ENCODE measurements around the gene KLHL30.
"Not testable (repeated sequence)": the region's sequence is repeated elsewhere in the genome, so short reads cannot be mapped to it uniquely, and the experiment has no call there.

Gene KLHL30

GRCh38 chr2:238163481-238164198 lies 25.2 kb downstream of the KLHL30 start:
- no peak for DNase-seq (ENCODE audit: low read depth in 2 of 2)

- no peak for DNase-seq (ENCODE audit: low read depth in 2 of 2)
Measured at GRCh38 chr2:238164906-238165287, 26.4 kb downstream of the KLHL30 start.

DNA sequence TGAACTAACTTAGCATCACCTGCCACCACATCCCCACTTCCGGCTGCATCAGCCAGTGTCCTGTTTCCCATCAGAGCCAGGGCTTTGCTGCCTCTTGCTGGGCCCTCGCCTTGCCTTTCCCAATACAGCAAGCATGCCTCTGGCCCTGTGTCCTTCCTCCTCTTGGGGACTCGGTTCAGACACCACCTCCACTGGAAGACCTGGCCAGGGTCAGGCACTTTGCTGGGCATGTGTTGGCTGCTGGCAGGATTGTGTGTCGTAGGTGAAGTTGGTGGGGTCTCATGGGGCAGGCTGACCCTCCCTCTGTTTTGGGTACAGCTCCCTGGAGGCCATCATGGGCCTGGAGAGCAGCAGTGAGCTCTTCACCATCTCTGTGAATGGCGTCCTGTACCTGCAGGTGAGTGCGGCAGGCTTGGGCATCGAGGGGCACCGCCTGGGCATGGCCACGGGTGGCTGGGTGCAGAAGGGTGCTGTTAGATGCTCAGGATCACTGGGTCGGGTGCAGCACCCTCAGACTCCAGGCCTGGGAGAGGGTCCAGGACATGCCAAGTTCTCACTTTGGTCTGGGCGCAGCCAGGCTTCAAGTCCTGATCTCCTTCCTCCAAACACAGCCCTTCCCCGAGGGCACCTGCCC lies 26.9 kb downstream of the KLHL30 start:
- no peak for DNase-seq (ENCODE audit: low read depth in 2 of 2)

DNA sequence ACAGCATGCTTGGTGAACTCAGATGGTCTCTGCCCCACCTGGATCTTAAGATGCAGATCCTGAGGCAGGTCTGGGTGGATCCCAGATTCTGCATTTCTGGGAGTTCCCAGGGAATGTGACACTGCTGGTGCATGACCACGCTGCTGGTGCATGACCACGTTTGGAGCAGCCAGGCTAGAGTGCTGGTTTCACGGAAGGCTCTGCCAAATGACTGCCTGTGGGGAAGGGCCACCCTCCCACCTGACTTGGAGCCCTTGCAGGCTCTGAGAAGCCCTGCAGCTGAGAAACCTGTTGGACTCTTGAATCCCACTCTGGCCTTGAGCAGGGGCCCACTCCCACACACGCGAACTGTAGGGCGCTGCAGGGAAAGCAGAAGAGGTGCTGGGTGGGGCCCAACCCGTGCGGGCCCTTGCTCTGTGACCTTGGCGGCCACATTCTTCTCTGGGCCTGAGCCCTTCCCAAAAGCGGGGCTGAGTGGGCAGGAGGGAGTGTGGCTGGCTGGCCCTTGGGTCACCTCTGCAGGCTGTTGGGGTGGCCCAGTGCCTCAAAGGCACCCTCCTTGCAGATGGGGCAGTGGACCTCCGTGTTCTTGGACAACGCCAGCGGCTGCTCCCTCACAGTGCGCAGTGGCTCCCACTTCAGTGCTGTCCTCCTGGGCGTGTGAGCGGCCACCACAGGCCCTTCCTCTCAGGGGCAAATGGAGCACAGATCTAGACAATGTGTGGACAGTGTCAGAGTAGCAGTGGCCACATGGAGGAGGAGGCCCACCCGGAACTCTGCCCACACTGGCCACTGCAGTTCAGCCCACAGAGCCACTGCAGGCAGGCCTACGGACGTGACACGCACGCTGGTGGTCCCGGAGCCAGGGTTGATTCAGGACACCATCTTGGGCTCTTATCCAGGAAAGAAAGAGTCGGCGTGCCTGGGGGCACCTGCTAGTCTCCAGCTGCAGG lies 28.2 kb downstream of the KLHL30 start:
- no peak for DNase-seq (ENCODE audit: low read depth in 2 of 2)

- DNase-seq (ENCODE audit: low read depth in 2 of 2): no peak
Measured at GRCh38 chr2:238167344-238167715, 28.9 kb downstream of the KLHL30 start.

DNA sequence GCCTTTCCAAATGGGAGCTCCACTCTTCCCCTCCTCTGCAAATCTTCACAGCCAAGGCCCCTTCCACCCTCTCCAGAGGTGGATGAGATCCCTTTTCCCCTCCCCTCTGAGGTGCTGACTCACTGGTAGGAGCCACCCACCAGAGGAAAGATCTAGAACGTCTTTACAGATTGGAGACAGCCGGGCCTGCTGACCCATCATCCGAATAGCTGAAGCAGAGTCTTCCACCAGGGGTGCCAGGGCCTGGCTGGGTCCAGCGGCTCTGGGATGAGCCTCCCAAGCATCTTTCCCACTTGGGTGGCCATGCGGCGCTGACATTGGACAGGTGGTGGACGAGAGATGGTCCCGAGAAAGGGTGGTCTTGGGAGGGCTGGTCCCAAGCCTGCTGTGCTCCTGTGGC lies 29.3 kb downstream of the KLHL30 start:
- DNase-seq (ENCODE audit: low read depth in 2 of 2): no peak

DNA sequence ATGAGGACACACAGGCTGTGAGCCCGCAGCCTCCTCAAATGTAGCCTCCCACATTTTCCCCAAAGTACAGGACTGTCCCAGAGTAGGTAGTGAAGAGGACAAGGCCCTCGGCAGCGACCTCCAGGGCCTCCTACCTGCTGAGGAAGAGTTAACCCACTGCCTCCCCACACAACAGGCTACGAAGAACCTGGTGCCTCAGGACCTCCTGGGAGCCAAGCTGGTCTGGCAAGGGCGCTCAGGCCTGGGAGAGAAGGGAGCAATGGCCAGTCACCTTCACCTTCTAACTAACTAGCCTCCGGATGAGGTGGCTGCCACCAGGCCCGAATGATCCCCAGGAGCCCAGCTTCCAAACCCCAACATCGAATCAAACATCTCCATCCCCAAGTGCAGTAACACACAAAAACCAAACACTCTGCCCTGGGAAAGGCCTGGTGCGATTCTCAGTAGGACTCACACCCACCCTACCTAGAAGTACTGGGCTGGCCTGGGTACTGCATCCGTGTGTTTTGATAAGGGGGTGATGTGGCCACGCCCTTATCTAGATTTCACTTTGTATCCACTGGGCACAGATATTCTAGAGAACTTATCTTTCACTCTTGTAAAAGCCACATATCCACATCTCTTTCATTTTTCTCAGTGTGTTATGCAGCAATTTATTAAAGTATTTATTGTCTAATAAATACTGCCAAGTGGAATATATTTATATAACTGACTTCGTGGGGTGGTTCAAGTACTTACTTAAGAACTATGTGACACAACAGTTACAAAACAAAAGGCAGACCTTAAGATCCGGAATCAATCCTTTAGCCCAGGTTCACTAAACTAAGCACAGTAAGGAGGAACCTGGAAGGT lies 30.0 kb downstream of the KLHL30 start:
- DNase-seq (ENCODE audit: low read depth in 2 of 2): no peak

DNA sequence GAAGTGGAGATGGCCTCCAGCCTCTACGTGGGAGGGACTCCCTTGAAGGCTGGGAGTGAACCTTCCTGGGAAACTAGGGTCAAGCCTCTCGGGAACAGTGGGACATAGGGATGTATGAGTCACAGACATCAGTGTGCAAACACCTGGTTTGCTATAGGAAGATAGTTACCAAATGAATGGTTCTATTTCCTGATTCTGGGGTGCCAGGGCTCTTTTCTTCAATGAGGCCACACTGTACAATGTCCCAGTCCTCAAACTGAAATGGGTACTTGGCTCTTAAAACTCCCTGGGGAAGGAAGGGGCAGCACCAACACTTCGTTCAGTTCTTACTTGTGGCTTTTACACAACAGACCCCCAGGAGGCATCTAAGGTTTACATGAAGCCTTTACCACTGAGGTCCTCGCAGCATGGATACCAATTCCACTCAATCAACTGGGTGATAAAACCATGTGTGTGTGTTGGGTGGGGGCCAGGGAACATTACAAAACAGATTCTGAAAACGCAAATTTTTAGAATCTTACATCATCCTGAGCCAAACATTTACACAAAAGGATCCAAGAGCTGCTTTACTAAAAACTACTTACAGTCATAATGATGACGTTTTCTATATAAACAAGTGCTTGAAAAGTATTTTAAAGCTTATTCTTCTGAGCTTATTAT lies 30.7 kb downstream of the KLHL30 start:
- DNase-seq (ENCODE audit: low read depth in 2 of 2): no peak

- no peak for DNase-seq (ENCODE audit: low read depth in 2 of 2)
Measured at GRCh38 chr2:238169708-238170251, 31.3 kb downstream of the KLHL30 start.

GRCh38 chr2:238170386-238171071 lies 32.1 kb downstream of the KLHL30 start:
- no peak for DNase-seq (ENCODE audit: low read depth in 2 of 2)

GRCh38 chr2:238171072-238171431 lies 32.6 kb downstream of the KLHL30 start:
- not testable (repeated sequence) for DNase-seq (ENCODE audit: low read depth in 2 of 2)

DNA sequence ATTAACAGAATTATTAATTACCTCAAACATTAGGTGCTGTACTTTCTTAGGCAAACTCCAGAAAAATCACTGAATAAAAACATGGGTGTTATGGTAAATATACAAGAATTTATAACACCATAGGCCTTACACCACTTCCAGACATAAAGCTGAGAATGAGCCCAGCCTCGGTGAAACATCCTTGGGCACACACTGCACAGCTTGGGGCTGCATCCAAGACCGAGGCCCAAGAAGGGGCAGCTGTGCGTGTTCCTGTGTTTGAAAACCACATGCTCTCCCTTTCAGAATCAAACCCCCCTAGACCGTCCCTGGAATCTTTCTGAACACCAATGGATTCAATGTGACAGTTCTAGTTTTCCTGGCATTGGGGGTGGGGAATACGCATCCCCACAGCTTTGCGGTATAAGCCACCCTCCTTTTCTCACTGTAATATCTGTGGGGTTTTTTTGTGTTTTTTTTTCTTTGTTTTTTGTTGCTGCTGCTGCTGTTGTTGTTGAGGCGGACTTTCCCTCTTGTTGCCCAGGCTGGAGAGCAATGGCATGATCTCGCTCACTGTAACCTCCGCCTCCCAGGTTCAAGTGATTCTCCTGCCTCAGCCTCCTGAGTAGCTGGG lies 33.2 kb downstream of the KLHL30 start:
- no peak for DNase-seq (ENCODE audit: low read depth in 2 of 2)

DNA sequence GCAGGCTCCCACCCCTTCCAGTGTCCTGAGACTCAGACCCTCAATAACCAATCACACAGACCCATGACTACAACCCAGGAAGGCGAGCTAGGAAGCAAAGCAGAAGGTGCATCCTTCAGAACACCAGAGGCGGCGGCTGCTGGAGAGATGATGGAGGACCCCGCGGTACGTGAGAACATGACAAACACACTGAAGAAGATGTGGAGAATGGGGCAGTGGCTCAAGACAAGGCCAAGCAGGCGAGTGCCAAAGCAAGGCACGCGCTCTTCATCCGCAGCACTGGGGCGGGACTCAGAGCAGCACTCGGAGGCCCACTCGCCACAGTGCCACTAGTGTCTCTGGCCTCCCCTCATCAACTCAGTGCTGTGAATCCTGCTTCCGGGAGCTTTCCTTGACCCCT lies 34.0 kb downstream of the KLHL30 start:
- DNase-seq (ENCODE audit: low read depth in 2 of 2): no peak

- DNase-seq (ENCODE audit: low read depth in 2 of 2): no peak
Measured at GRCh38 chr2:238173692-238174091, 35.2 kb downstream of the KLHL30 start.

GRCh38 chr2:238174291-238174690 lies 35.8 kb downstream of the KLHL30 start:
- no peak for DNase-seq (ENCODE audit: low read depth in 2 of 2)

- no peak for DNase-seq (ENCODE audit: low read depth in 2 of 2)
Measured at GRCh38 chr2:238174701-238175100, 36.2 kb downstream of the KLHL30 start.

DNA sequence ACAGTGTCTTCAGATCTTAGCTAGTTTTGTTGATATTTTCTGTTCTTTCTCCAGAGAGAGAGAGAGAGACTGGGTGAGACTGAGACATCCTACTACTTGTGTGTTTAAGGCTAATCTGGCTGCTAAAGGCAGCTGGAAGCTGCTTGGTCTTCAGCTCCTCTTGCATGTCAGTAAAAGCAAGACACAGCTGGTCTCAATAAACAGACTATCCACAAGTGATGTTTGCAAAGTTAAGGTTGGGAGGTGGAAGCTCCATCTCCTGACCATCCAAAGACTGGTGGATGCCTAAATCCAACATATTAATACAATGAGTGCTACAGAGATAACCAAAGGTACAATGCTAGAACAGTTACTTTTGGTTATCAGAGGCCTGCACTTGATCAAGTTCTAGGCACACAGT lies 38.1 kb downstream of the KLHL30 start:
- DNase-seq (ENCODE audit: low read depth in 2 of 2): no peak

GRCh38 chr2:238180554-238180953 lies 42.1 kb downstream of the KLHL30 start:
- no peak for DNase-seq (ENCODE audit: low read depth in 2 of 2)

DNA sequence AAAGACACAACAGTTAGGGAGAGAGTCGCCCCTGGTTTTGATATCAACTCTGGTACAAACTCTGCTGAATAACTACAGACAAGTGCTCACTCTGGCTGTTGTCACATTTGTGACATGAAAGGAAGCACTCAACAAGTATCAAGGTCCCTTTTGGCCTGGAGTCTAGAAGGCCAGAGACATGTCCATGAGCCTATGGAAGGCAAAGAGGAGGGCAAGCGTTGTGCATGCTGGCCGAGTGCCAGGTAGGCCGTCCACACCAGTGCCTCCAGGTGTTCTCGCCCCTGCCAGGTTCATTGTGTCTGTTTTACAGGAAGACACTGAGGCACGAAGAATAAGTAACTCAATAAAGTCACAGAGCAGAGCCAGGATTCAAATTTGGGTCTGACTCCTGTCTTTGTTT lies 43.9 kb downstream of the KLHL30 start:
- no peak for DNase-seq (ENCODE audit: low read depth in 2 of 2)

DNA sequence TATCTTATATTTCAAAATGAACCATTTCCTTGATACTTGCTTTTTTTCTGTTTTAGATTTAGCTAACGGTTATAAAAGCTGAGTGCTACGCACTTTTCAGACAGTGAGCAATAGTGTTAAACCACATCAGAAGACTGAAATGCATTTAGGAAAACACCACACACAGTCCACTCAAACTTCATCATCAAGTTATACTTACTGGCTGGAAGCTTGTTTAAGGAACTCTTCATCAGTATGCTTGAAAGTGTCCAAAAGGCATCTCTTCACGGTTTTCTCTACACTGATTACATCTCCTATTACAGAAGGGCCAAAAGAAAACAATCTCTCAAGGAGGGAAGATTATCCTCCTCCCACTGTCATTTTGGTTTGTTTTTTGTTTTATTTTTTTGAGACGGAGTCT lies 45.4 kb downstream of the KLHL30 start:
- DNase-seq (ENCODE audit: low read depth in 2 of 2): no peak

Data from stimulated activated CD4-positive, alpha-beta T cell treated with anti-CD3 and anti-CD28 coated beads, Interleukin-4, amount 100 ng/mL, for 48 hours (primary cell).